HEK293 (cell line): Measurements from ENCODE around the gene FAM89B.
A peak's percentile ranks its signal among the peaks of the same experiment; 100 is the strongest.

ENCODE experiments used
- CTCF ChIA-PET: fragments of 350-600 bp; formaldehyde crosslinking; extraction: SDS; loops from one replicate; lab custom pipeline; 2021; ENCODE audit warnings: antibody characterized with exemption; lab: Yijun Ruan, JAX
- POLR2A ChIA-PET: fragments of 300-600 bp; formaldehyde crosslinking; extraction: SDS; loops from one replicate; lab custom pipeline; 2020; ENCODE audit warnings: antibody characterized with exemption, inconsistent platforms; lab: Yijun Ruan, JAX
- H3K27ac ChIP-seq: fragments of 200-500 bp; sonication (Bioruptor generic); 2 replicates; pipeline ENCODE4 v1.5.1; 2014; ENCODE audit warnings: low read depth, low read length, control low read depth, inconsistent platforms; ENCODE audit errors: extremely low read depth
- H3K36me3 ChIP-seq, 2 experiments: fragments of 200-500 bp in 1 of 2; sonication (Bioruptor generic) in 1 of 2; 1 replicate in 1 of 2; 2 replicates in 1 of 2; pipeline ENCODE4 v1.5.1; 2014 to 2017; ENCODE audit warnings: inconsistent platforms in 2 of 2, low read length in 2 of 2; ENCODE audit not compliant: control insufficient read depth in 2 of 2, insufficient read depth in 1 of 2
- H3K4me1 ChIP-seq: fragments of 200-500 bp; sonication (Bioruptor generic); 2 replicates; pipeline ENCODE4 v1.5.1; 2014; ENCODE audit warnings: mild to moderate bottlenecking, low read length, inconsistent platforms; ENCODE audit not compliant: control insufficient read depth, insufficient read depth
- H3K4me3 ChIP-seq: 2 replicates; pipeline ENCODE4 v1.5.1; 2011; ENCODE audit warnings: low read depth, mild to moderate bottlenecking, control low read depth, low read length, moderate library complexity
- H3K9me3 ChIP-seq: fragments of 200-500 bp; sonication (Bioruptor generic); 2 replicates; pipeline ENCODE4 v1.5.1; 2014; ENCODE audit warnings: low read depth, low read length, inconsistent platforms; ENCODE audit not compliant: control insufficient read depth, insufficient read depth
- FEZF1 ChIP-seq: fragments of 450-650 bp; formaldehyde crosslinking; IDR thresholded peaks from 2 replicates; pipeline ENCODE4 v1.5.1; 2016; ENCODE audit warnings: missing biosample characterization, missing genetic modification characterization
- GLIS1 ChIP-seq: fragments of 450-650 bp; formaldehyde crosslinking; IDR thresholded peaks from 2 replicates; pipeline ENCODE4 v1.5.1; 2016; ENCODE audit warnings: missing biosample characterization, missing genetic modification characterization
- HIC1 ChIP-seq: fragments of 450-650 bp; formaldehyde crosslinking; IDR thresholded peaks from 2 replicates; pipeline ENCODE4 v1.5.1; 2016; ENCODE audit warnings: missing biosample characterization, missing genetic modification characterization
- IKZF3 ChIP-seq: fragments of 450-650 bp; IDR thresholded peaks from 2 replicates; pipeline ENCODE4 v1.5.0; 2018; ENCODE audit warnings: missing biosample characterization, mild to moderate bottlenecking, missing genetic modification characterization, moderate library complexity
- INSM2 ChIP-seq: fragments of 450-650 bp; formaldehyde crosslinking; IDR thresholded peaks from 2 replicates; pipeline ENCODE4 v1.5.1; 2016; ENCODE audit warnings: missing biosample characterization, missing genetic modification characterization
- KLF1 ChIP-seq: fragments of 450-650 bp; formaldehyde crosslinking; IDR thresholded peaks from 2 replicates; pipeline ENCODE4 v1.5.1; 2016; ENCODE audit warnings: missing biosample characterization, missing genetic modification characterization
- KLF8 ChIP-seq: fragments of 450-650 bp; formaldehyde crosslinking; IDR thresholded peaks from 2 replicates; pipeline ENCODE4 v1.5.1; 2016; ENCODE audit warnings: missing biosample characterization, missing genetic modification characterization
- KLF9 ChIP-seq: fragments of 450-650 bp; formaldehyde crosslinking; IDR thresholded peaks from 2 replicates; pipeline ENCODE4 v1.5.1; 2016; ENCODE audit warnings: missing biosample characterization, missing genetic modification characterization, low read depth
- PRDM4 ChIP-seq: fragments of 450-650 bp; formaldehyde crosslinking; IDR thresholded peaks from 2 replicates; pipeline ENCODE4 v1.5.1; 2017; ENCODE audit warnings: missing biosample characterization, missing genetic modification characterization
- SCRT1 ChIP-seq: fragments of 450-650 bp; formaldehyde crosslinking; IDR thresholded peaks from 2 replicates; pipeline ENCODE4 v1.5.1; 2016; ENCODE audit warnings: missing biosample characterization, missing genetic modification characterization, borderline replicate concordance
- SP2 ChIP-seq: fragments of 450-650 bp; formaldehyde crosslinking; IDR thresholded peaks from 2 replicates; pipeline ENCODE4 v1.5.1; 2016; ENCODE audit warnings: missing biosample characterization, missing genetic modification characterization
- WT1 ChIP-seq: fragments of 450-650 bp; formaldehyde crosslinking; IDR thresholded peaks from 2 replicates; pipeline ENCODE4 v1.5.1; 2016; ENCODE audit warnings: missing biosample characterization, missing genetic modification characterization
- ZBTB17 ChIP-seq: fragments of 450-650 bp; formaldehyde crosslinking; IDR thresholded peaks from 2 replicates; pipeline ENCODE4 v1.5.1; 2016; ENCODE audit warnings: missing biosample characterization, missing genetic modification characterization
- ZBTB26 ChIP-seq: fragments of 450-650 bp; formaldehyde crosslinking; optimal IDR thresholded peaks from 2 replicates; pipeline ENCODE3; 2016; ENCODE audit warnings: missing biosample characterization, mild to moderate bottlenecking, missing genetic modification characterization
- ZFP41 ChIP-seq: fragments of 450-650 bp; formaldehyde crosslinking; IDR thresholded peaks from 2 replicates; pipeline ENCODE4 v1.5.1; 2016; ENCODE audit warnings: missing biosample characterization, missing genetic modification characterization, borderline replicate concordance
- ZNF132 ChIP-seq: fragments of 450-650 bp; formaldehyde crosslinking; IDR thresholded peaks from 2 replicates; pipeline ENCODE4 v1.5.1; 2017; ENCODE audit warnings: missing biosample characterization, missing genetic modification characterization, borderline replicate concordance
- ZNF157 ChIP-seq: fragments of 450-650 bp; formaldehyde crosslinking; IDR thresholded peaks from 2 replicates; pipeline ENCODE4 v1.5.1; 2016; ENCODE audit warnings: missing biosample characterization, missing genetic modification characterization
- ZNF175 ChIP-seq: fragments of 450-650 bp; formaldehyde crosslinking; IDR thresholded peaks from 2 replicates; pipeline ENCODE4 v1.5.1; 2016; ENCODE audit warnings: missing biosample characterization, missing genetic modification characterization
- ZNF2 ChIP-seq: fragments of 450-650 bp; formaldehyde crosslinking; IDR thresholded peaks from 2 replicates; pipeline ENCODE4 v1.5.1; 2016; ENCODE audit warnings: missing biosample characterization, missing genetic modification characterization
- ZNF214 ChIP-seq: fragments of 450-650 bp; formaldehyde crosslinking; IDR thresholded peaks from 2 replicates; pipeline ENCODE4 v1.5.1; 2017; ENCODE audit warnings: missing biosample characterization, mild to moderate bottlenecking, missing genetic modification characterization, borderline replicate concordance
- ZNF335 ChIP-seq: fragments of 450-650 bp; formaldehyde crosslinking; conservative IDR thresholded peaks from 2 replicates; pipeline ENCODE4 v1.5.1; 2016; ENCODE audit warnings: missing biosample characterization, missing genetic modification characterization
- ZNF510 ChIP-seq: fragments of 450-650 bp; formaldehyde crosslinking; IDR thresholded peaks from 2 replicates; pipeline ENCODE4 v1.5.1; 2018; ENCODE audit warnings: mild to moderate bottlenecking, missing genetic modification characterization, missing biosample characterization; ENCODE audit not compliant: insufficient replicate concordance
- ZNF521 ChIP-seq: fragments of 450-650 bp; formaldehyde crosslinking; IDR thresholded peaks from 2 replicates; pipeline ENCODE4 v1.5.1; 2017; ENCODE audit warnings: missing biosample characterization, mild to moderate bottlenecking, missing genetic modification characterization
- ZNF658 ChIP-seq: fragments of 450-650 bp; formaldehyde crosslinking; IDR thresholded peaks from 2 replicates; pipeline ENCODE4; 2016; ENCODE audit warnings: missing biosample characterization, missing genetic modification characterization
- ZNF670 ChIP-seq: fragments of 450-650 bp; formaldehyde crosslinking; IDR thresholded peaks from 2 replicates; pipeline ENCODE4 v1.5.1; 2016; ENCODE audit warnings: missing biosample characterization, missing genetic modification characterization, low read depth
- ZNF76 ChIP-seq: fragments of 450-650 bp; formaldehyde crosslinking; IDR thresholded peaks from 2 replicates; pipeline ENCODE4; 2016; ENCODE audit warnings: low read depth, missing biosample characterization, missing genetic modification characterization, borderline replicate concordance
- TF ChIP-seq, protein P1 (sequence below): fragments of 450-650 bp; formaldehyde crosslinking; IDR thresholded peaks from 2 replicates; pipeline ENCODE4 v1.5.1; 2016; ENCODE audit warnings: missing biosample characterization, missing genetic modification characterization

Gene FAM89B

DNA sequence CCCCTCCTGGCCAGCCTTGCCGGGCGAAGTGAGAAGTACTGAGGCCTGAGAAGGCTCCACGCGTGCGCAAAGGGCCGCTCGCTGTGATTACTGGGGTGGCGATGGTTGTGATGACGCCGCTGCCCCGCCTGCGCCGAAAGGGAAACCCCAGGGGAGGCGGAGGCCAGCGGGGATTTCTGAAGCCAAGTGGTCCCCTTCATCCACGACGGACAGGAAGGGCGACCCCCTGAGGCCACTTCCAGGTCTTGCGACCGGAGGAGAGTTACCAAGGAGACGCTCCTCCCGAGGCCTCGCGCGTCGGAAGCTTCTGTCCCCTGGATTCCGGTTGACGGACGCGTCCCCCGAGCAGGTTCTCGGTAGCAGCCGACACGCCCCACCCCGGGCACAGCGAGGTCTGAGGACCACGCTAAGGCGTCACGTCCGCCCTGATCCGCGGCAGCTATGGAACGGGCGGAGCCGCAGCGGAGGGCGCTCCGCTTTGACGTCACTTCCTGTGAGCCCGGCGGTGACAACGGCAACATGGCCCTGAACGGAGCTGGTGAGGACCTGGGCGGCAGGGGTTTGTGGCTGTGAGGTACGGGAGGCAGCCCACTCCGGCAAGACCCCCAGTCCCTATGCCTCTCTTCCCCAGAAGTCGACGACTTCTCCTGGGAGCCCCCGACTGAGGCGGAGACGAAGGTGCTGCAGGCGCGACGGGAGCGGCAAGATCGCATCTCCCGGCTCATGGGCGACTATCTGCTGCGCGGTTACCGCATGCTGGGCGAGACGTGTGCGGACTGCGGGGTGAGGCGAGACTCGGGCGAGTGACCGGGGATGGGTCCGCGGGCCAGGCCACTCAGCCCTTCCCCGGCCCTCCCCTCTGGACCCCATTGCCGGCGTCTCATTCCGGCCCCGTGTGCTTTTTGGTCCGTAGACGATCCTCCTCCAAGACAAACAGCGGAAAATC, 2.1 kb upstream of the FAM89B start, which contains the start of gene ZNRD2 (continued):
- TF ChIP-seq HIC1 (0 out of 2 replicates have a peak, but pooled peaks have one; percentile 27), KLF8 (peak; percentile 95), ZNF76 (tag by site-specific recombination) (peak; percentile 83), SP2 (tag by site-specific recombination) (peak; percentile 94), ZNF175 (no peak), ZNF521 (tag by site-specific recombination) (no peak), GLIS1 (tag by site-specific recombination) (peak; percentile 86), ZNF335 (tag by site-specific recombination) (peak; percentile 93), ZNF157 (no peak), KLF1 (tag by site-specific recombination) (peak; percentile 80), FEZF1 (no peak; the same call in 1 of the 2 replicates), ZNF214 (tag by site-specific recombination) (no peak), PRDM4 (no peak; the same call in 1 of the 2 replicates), ZNF2 (tag by site-specific recombination) (peak; percentile 80; the same call in 1 of the 2 replicates), IKZF3 (tag by site-specific recombination) (peak; percentile 92)

GRCh38 chr11:65571420-65571819, 918 bp upstream of the FAM89B start:
- Histone ChIP-seq H3K4me1 (peaks cover 16% of the 10 kb centered on the region; the same call in 1 of the 2 replicates), H3K27ac (no peak overlapping the region; the same call in 1 of the 2 replicates)
- TF ChIP-seq, protein P1, sequence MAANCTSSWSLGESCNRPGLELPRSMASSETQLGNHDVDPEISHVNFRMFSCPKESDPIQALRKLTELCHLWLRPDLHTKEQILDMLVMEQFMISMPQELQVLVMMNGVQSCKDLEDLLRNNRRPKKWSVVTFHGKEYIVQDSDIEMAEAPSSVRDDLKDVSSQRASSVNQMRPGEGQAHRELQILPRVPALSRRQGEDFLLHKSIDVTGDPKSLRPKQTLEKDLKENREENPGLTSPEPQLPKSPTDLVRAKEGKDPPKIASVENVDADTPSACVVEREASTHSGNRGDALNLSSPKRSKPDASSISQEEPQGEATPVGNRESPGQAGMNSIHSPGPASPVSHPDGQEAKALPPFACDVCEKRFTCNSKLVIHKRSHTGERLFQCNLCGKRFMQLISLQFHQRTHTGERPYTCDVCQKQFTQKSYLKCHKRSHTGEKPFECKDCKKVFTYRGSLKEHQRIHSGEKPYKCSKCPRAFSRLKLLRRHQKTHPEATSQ (tag by site-specific recombination), result no peak
- no peak for TF ChIP-seq KLF9 (tag by site-specific recombination)
- no peak for TF ChIP-seq ZNF658 (tag by site-specific recombination)
- no peak for TF ChIP-seq WT1 (tag by site-specific recombination)
- no peak for TF ChIP-seq ZBTB17
- TF ChIP-seq ZNF175, result no peak
- TF ChIP-seq ZBTB26 (tag by site-specific recombination), result no peak
- no peak for TF ChIP-seq ZNF670 (tag by site-specific recombination)
- no peak for TF ChIP-seq SCRT1 (tag by site-specific recombination)
- TF ChIP-seq ZFP41, result no peak
- TF ChIP-seq ZNF132 (tag by site-specific recombination), result no peak
- TF ChIP-seq INSM2, result no peak
- TF ChIP-seq ZNF510 (tag by site-specific recombination), result no peak
- no peak for TF ChIP-seq GLIS1 (tag by site-specific recombination)

More at GRCh38 chr11:65571420-65571819, 918 bp upstream of the FAM89B start:
- Histone ChIP-seq H3K4me3 (peak overlapping the region; percentile 74), H3K36me3 (peaks cover 0 to 23% of the 10 kb centered on the region in 2 experiments; a peak in 1 of 3 replicates), H3K9me3 (no peaks in the 10 kb centered on the region)
- POLR2A ChIA-PET, result interaction anchor here (1.0 to 4.2 kb wide), 11 partner anchors 11 to 149 kb away, joined by 3 to 39 read pairs (median 10); partner anchors contain the start of genes KCNK7, LTBP3, MAP3K11 and NEAT1
- CTCF ChIA-PET, result interaction anchor here (0.6 to 5.6 kb wide), 21 partner anchors 11 to 319 kb away, joined by 3 to 133 read pairs (median 5); partner anchors contain the start of genes KAT5 and LTBP3
